GM12878 (cell line): Measurements from ENCODE around the gene ORM2.

ENCODE experiments used
- EZH2 ChIP-seq: IDR thresholded peaks from 2 replicates; pipeline ENCODE4 v1.6.1; 2012; ENCODE audit warnings: low read depth, mild to moderate bottlenecking, control low read depth, inconsistent platforms, low read length, borderline replicate concordance; ENCODE audit not compliant: control insufficient read depth
- RB1 ChIP-seq: fragments of 450-650 bp; formaldehyde crosslinking; IDR thresholded peaks from 2 replicates; pipeline ENCODE4 v1.6.1; 2017; ENCODE audit warnings: mild to moderate bottlenecking, borderline replicate concordance
- SIX5 ChIP-seq: IDR thresholded peaks from 2 replicates; pipeline ENCODE4 v1.6.1; 2011; ENCODE audit warnings: mild to moderate bottlenecking, low read depth, low read length, moderate library complexity; ENCODE audit not compliant: severe bottlenecking
- TF ChIP-seq, protein P1 (sequence below), 3 experiments: IDR thresholded peaks in 2 of 3; conservative IDR thresholded peaks in 1 of 3; 2 replicates each; pipeline ENCODE4 v1.5.1; 2011; ENCODE audit warnings: low read depth in 3 of 3, low read length in 3 of 3, mild to moderate bottlenecking in 3 of 3, control low read depth in 2 of 3, moderate library complexity in 2 of 3, inconsistent platforms in 1 of 3, mixed read lengths in 1 of 3; ENCODE audit not compliant: control insufficient read depth in 2 of 3, insufficient read depth in 1 of 3; ENCODE audit errors: extremely low read depth in 1 of 3
- TF ChIP-seq, protein P2 (sequence below): fragments of 450-650 bp; IDR thresholded peaks from 2 replicates; pipeline ENCODE4 v1.6.1; 2014; ENCODE audit warnings: mild to moderate bottlenecking
- TF ChIP-seq, protein P3 (sequence below): IDR thresholded peaks from 2 replicates; pipeline ENCODE4 v1.6.1; 2012; ENCODE audit warnings: low read depth, low read length, improper control_type of control experiment
- TF ChIP-seq, protein P4 (sequence below): IDR thresholded peaks from 2 replicates; pipeline ENCODE4 v1.6.1; 2012; ENCODE audit warnings: low read depth, low read length, improper control_type of control experiment
- TF ChIP-seq, protein P5 (sequence below): fragments of 450-650 bp; IDR thresholded peaks from 2 replicates; pipeline ENCODE4 v1.6.1; 2016; ENCODE audit warnings: mild to moderate bottlenecking

DNA sequence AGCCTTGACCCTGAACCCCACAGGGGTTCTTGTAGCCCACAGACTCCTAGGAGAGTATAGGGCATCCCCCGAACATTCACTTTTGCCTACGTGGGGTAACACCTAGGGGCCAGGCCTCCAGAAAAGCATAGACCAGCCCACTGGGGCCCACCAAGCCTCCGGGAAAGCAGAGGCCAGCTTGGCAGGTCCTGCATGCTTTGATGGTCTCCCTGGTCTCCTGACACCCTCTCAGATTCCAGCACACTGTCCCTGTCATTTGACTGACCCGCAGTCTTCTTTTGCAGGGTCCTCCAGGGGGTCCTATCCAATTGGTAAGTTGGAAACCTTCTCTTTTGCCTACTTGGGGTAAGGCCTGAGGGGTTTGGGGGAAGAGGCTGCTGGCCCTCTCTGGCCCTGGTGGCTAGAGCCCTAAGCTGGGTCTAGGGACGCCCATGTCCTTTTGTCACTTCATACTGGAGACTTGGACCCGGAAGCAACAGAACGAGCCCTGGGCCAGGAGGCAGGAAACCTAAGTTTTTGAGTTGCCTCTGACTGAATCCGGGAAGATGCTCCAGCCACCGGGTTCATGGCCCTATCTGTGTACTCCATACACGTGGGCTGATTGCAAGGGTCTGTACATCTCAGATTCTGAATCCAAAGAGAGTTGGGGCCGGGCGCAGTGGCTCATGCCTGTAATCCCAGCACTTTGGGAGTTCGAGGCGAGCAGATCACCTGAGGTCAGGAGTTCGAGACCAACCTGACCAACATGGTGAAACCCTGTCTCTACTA is 27.7 kb upstream of the ORM2 start:
- no peak for TF ChIP-seq RB1
- TF ChIP-seq EZH2 = no peak
- TF ChIP-seq, protein P1, sequence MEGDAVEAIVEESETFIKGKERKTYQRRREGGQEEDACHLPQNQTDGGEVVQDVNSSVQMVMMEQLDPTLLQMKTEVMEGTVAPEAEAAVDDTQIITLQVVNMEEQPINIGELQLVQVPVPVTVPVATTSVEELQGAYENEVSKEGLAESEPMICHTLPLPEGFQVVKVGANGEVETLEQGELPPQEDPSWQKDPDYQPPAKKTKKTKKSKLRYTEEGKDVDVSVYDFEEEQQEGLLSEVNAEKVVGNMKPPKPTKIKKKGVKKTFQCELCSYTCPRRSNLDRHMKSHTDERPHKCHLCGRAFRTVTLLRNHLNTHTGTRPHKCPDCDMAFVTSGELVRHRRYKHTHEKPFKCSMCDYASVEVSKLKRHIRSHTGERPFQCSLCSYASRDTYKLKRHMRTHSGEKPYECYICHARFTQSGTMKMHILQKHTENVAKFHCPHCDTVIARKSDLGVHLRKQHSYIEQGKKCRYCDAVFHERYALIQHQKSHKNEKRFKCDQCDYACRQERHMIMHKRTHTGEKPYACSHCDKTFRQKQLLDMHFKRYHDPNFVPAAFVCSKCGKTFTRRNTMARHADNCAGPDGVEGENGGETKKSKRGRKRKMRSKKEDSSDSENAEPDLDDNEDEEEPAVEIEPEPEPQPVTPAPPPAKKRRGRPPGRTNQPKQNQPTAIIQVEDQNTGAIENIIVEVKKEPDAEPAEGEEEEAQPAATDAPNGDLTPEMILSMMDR (IDR thresholded peaks at IDR 0.05 in 2 of 3, conservative IDR thresholded peaks at IDR 0.05 in 1 of 3; ENCODE audit: control insufficient read depth in 2 of 3, extremely low read depth in 1 of 3, insufficient read depth in 1 of 3, low read depth in 3 of 3, low read length in 3 of 3) = no peak
- TF ChIP-seq, protein P2, sequence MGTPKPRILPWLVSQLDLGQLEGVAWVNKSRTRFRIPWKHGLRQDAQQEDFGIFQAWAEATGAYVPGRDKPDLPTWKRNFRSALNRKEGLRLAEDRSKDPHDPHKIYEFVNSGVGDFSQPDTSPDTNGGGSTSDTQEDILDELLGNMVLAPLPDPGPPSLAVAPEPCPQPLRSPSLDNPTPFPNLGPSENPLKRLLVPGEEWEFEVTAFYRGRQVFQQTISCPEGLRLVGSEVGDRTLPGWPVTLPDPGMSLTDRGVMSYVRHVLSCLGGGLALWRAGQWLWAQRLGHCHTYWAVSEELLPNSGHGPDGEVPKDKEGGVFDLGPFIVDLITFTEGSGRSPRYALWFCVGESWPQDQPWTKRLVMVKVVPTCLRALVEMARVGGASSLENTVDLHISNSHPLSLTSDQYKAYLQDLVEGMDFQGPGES = no peak
- TF ChIP-seq SIX5 = no peak
- TF ChIP-seq, protein P3, sequence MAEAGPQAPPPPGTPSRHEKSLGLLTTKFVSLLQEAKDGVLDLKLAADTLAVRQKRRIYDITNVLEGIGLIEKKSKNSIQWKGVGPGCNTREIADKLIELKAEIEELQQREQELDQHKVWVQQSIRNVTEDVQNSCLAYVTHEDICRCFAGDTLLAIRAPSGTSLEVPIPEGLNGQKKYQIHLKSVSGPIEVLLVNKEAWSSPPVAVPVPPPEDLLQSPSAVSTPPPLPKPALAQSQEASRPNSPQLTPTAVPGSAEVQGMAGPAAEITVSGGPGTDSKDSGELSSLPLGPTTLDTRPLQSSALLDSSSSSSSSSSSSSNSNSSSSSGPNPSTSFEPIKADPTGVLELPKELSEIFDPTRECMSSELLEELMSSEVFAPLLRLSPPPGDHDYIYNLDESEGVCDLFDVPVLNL = no peak
- TF ChIP-seq, protein P4, sequence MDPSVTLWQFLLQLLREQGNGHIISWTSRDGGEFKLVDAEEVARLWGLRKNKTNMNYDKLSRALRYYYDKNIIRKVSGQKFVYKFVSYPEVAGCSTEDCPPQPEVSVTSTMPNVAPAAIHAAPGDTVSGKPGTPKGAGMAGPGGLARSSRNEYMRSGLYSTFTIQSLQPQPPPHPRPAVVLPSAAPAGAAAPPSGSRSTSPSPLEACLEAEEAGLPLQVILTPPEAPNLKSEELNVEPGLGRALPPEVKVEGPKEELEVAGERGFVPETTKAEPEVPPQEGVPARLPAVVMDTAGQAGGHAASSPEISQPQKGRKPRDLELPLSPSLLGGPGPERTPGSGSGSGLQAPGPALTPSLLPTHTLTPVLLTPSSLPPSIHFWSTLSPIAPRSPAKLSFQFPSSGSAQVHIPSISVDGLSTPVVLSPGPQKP = no peak
- TF ChIP-seq, protein P5, sequence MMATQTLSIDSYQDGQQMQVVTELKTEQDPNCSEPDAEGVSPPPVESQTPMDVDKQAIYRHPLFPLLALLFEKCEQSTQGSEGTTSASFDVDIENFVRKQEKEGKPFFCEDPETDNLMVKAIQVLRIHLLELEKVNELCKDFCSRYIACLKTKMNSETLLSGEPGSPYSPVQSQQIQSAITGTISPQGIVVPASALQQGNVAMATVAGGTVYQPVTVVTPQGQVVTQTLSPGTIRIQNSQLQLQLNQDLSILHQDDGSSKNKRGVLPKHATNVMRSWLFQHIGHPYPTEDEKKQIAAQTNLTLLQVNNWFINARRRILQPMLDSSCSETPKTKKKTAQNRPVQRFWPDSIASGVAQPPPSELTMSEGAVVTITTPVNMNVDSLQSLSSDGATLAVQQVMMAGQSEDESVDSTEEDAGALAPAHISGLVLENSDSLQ = no peak
